Measurements from ENCODE around the gene PLAAT2. TPM values are rescaled to one million over a fixed set of nuclear protein-coding genes. Genes with fewer than 3 reads are reported as not detected.

PLAAT2 gene
- total and polyA plus RNA-seq, 9 of the 15 experiments (the other 6 are each of a cell fraction or from before 2014, with no cell fraction given): not detected

GRCh38 chr11:63598556-63598955 lies 35.4 kb upstream of the PLAAT2 start:
- Histone ChIP-seq H3K4me2 (ENCODE audit: insufficient read depth, low read length) (no peak overlapping the region), H4K20me1 (replicated peaks; ENCODE audit: control insufficient read depth, insufficient read depth, low read length) (no peaks in the 10 kb centered on the region), H3K9me3 (replicated peaks; ENCODE audit: control insufficient read depth, insufficient read depth, low read depth, low read length) (no peaks in the 10 kb centered on the region), H3K4me3 (no peak overlapping the region), H3K27me3 (ENCODE audit: control insufficient read depth in 2 of 2, insufficient read depth in 2 of 2, low read length in 2 of 2) (peaks cover 0 to 4% of the 10 kb centered on the region in 2 experiments; a peak in 1 of 5 replicates), H3K9ac (ENCODE audit: insufficient read depth in 1 of 2, low read depth in 2 of 2, low read length in 2 of 2) (no peak overlapping the region), H3K27ac (ENCODE audit: extremely low read depth, low read depth, low read length) (no peak overlapping the region), H3K79me2 (ENCODE audit: control insufficient read depth, insufficient read depth, low read length) (no peaks in the 10 kb centered on the region), H3K36me3 (ENCODE audit: control insufficient read depth, insufficient read depth, low read length) (no peaks in the 10 kb centered on the region), H3K4me1 (replicated peaks in 1 of 2; ENCODE audit: control insufficient read depth in 2 of 2, insufficient read depth in 2 of 2, low read length in 2 of 2) (no peaks in the 10 kb centered on the region; a peak in 2 of 5 replicates), H3K9me1 (ENCODE audit: control insufficient read depth, insufficient read depth, low read length) (no peaks in the 10 kb centered on the region), H2AFZ (ENCODE audit: low read depth, low read length) (no peak overlapping the region)
- no peak; the same call in 2 of the 3 replicates for ATAC-seq
- DNase-seq (ENCODE audit: extremely low read depth in 1 of 4, low spot score in 3 of 4): no peak
- TF ChIP-seq DACH1 (IDR thresholded peaks at IDR 0.05; ENCODE audit: partially characterized antibody) (no peak), MXD1 (CRISPR knock-in tag; IDR thresholded peaks at IDR 0.05; ENCODE audit: borderline replicate concordance, poor library complexity, severe bottlenecking) (no peak), KDM5B (IDR thresholded peaks at IDR 0.05; ENCODE audit: insufficient replicate concordance, low read depth, low read length) (no peak), ZBTB5 (IDR thresholded peaks at IDR 0.05) (no peak), RNF219 (CRISPR knock-in tag; IDR thresholded peaks at IDR 0.05) (no peak), ZNF445 (CRISPR knock-in tag; IDR thresholded peaks at IDR 0.05; ENCODE audit: low read depth) (no peak), HDAC6 (IDR thresholded peaks at IDR 0.05; ENCODE audit: low read depth, low read length) (no peak), BCLAF1 (IDR thresholded peaks at IDR 0.05; ENCODE audit: borderline replicate concordance in 1 of 2, control insufficient read depth in 1 of 2, low read depth in 2 of 2, low read length in 1 of 2) (no peak), TGIF2 (CRISPR knock-in tag; IDR thresholded peaks at IDR 0.05) (no peak), JUNB (CRISPR knock-in tag; conservative IDR thresholded peaks at IDR 0.05) (no peak), ZNF140 (CRISPR knock-in tag; IDR thresholded peaks at IDR 0.05) (no peak)
- BruUV-seq (replicated peaks): no TSS peak
- CTCF ChIA-PET (ENCODE audit: low intra/inter-chr PET ratio): interaction anchor here (0.6 kb wide), 1 partner anchor 107 kb away, joined by 3 read pairs; the partner anchor contains the start of gene PLAAT5
- FAIRE-seq: no peak
- WGBS (ENCODE audit: insufficient coverage, low coverage, missing lambda C conversion rate): 26% methylated on average over 4 of the region's 4 CpGs
- POLR2A ChIA-PET: no interaction called here
- intact Hi-C loops (cut with micrococcal nuclease) (no loop called here), in situ Hi-C loops (cut with MboI) (no loop called here)

Measured in K562 (cell line).